ENCODE results near the gene COMTD1.
"Not testable (repeated sequence)": the region's sequence is repeated elsewhere in the genome, so short reads cannot be mapped to it uniquely, and the experiment has no call there.

Gene COMTD1

GRCh38 chr10:75189266-75190096, 46.3 kb downstream of the COMTD1 start:
- DNase-seq, result no peak

- DNase-seq, result not testable (repeated sequence)
Measured at GRCh38 chr10:75188522-75188921, 47.2 kb downstream of the COMTD1 start.

GRCh38 chr10:75187961-75188426, 47.8 kb downstream of the COMTD1 start:
- no peak for DNase-seq

- DNase-seq, result no peak
Measured at GRCh38 chr10:75186310-75186709, 49.4 kb downstream of the COMTD1 start.
